Activated CD4-positive, alpha-beta T cell treated with anti-CD3 and anti-CD28 coated beads, Interleukin-2, amount 10 ng/mL, durations not matched to agents 7 days and 5 days (primary cell): ENCODE measurements around the gene SLC16A3. TPM values are rescaled to one million over a fixed set of nuclear protein-coding genes. Genes with fewer than 3 reads are reported as not detected.
A peak's percentile ranks its signal among the peaks of the same experiment; 100 is the strongest.
"Not testable (repeated sequence)": the region's sequence is repeated elsewhere in the genome, so short reads cannot be mapped to it uniquely, and the experiment has no call there.

Source experiments
- CTCF ChIA-PET: fragments of 350-600 bp; sonication (Branson Sonifier 250); formaldehyde crosslinking; loops from one replicate; lab custom pipeline; 2021; ENCODE audit warnings: antibody characterized with exemption; lab: Charles Lee
- POLR2A ChIA-PET: fragments of 350-600 bp; sonication (Branson Sonifier 250); formaldehyde crosslinking; loops from one replicate; lab custom pipeline; 2021; ENCODE audit warnings: antibody characterized with exemption; lab: Charles Lee
- DNase-seq: peaks from one replicate; pipeline ENCODE4 v3.0.0-alpha.2; 2020
- H3K27ac Mint-ChIP-seq: one replicate; pipeline ENCODE4 v1.8.0; 2021; ENCODE audit warnings: mild to moderate bottlenecking, moderate library complexity, mixed read lengths
- H3K27me3 Mint-ChIP-seq: one replicate; pipeline ENCODE4 v1.8.0; 2021; ENCODE audit warnings: mixed read lengths
- H3K36me3 Mint-ChIP-seq: one replicate; pipeline ENCODE4 v1.8.0; 2021; ENCODE audit warnings: low read depth, mixed read lengths
- H3K4me1 Mint-ChIP-seq: one replicate; pipeline ENCODE4 v1.8.0; 2021; ENCODE audit warnings: mixed read lengths
- H3K4me3 Mint-ChIP-seq: one replicate; pipeline ENCODE4 v1.8.0; 2021; ENCODE audit warnings: mild to moderate bottlenecking, moderate library complexity, mixed read lengths
- H3K9me3 Mint-ChIP-seq: one replicate; pipeline ENCODE4 v1.8.0; 2021; ENCODE audit warnings: mixed read lengths
- total RNA-seq, 2 experiments: library from RNA; stranded (reverse); gene quantifications; one replicate each; pipeline ENCODE4 v1.2.3, GENCODE V29; 2021

Gene SLC16A3
- 100 to 1,000 TPM; 104 to 140 TPM for total RNA-seq

DNA sequence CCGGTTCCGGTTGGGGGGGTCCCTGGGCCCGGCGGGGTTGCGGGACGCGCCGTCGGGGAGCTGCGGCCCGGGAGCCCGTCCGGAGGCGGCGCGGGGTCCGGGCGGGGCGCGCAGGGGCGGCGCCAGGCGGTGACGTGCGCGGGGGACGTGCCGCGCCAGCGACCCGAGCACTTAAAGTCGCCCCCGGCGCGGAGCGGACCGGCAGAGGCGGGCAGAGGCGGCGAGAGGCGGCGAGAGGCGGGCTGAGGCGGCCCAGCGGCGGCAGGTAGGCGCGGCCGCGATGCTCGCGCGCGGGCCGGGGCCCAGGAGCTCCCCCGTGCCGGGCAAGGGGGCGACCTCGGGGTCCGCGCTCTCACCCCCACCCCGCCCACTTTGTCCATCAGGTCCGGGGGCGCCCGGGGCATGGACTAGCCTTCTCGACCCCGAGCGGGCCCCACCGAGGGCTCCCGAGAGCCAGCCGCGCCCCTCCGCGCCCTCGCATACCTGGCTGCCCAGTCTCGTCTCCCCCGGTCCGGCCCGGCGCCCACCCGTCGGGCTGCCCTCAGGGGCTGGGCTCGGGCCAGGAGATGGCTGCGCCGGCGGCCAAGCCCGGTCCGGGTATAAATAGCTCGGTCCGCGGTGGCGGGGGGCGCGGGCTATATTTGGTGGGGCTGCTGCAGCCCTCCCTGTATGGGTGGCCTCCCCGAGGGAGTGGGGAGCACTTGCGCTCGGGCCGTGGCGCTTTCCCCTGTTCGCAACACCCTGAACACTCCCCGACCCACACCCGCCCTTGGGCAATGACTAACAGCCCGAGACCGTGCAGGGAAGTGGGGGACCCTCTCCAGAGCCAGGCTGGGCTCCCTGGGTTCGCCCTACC is at the start of gene SLC16A3:
TSS of gene SLC16A3 (plus strand) at position 201 of the 856 bp plus-strand sequence. CDS start 6,967 bp downstream, outside the sequence.
- Mint-ChIP-seq H3K4me1 (peaks cover 14% of the 10 kb centered on the region), H3K4me3 (peak within 1 kb of the TSS; percentile 86), H3K36me3 (peaks cover 5% of the 10 kb centered on the region), H3K27ac (peak within 1 kb of the TSS; percentile 94), H3K9me3 (no peaks in the 10 kb centered on the region), H3K27me3 (no peaks in the 10 kb centered on the region)
- peak; percentile 67 for DNase-seq
- ChIA-PET CTCF (interaction anchor here (0.6 to 1.6 kb wide), 5 partner anchors 8 to 313 kb away, joined by 3 to 8 read pairs (median 5); no protein-coding TSS in a partner anchor), POLR2A (no interaction called here)

DNA sequence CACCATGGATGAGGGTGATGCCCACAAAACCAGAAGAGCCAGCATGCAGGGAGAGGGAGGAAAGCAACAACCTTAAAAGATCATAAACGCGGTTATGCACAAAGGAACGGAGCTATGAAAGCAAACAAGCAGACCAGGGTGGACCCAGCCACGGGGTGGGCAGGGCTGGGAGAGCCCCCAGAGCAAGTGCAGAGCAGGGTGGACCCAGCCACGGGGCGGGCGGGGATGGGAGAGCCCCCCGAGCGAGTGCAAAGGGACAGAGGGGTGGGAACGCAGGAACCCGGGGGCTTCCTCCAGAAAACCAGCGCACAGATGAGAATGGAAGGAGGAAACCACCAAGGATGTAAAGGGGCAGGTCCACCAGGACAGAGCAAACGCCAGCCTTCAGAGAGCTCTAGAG is 49.4 kb upstream of the SLC16A3 start:
- Mint-ChIP-seq H3K4me1 (no peaks in the 10 kb centered on the region), H3K27ac (peak overlapping the region; percentile 41), H3K9me3 (no peaks in the 10 kb centered on the region), H3K27me3 (no peaks in the 10 kb centered on the region), H3K4me3 (no peak overlapping the region), H3K36me3 (peaks cover 13% of the 10 kb centered on the region)
- ChIA-PET CTCF (interaction anchor here (0.9 kb wide), 1 partner anchor 34 kb away, joined by 3 read pairs; no protein-coding TSS in a partner anchor), POLR2A (no interaction called here)
- DNase-seq, result no peak

- Mint-ChIP-seq H3K4me3 (no peak overlapping the region), H3K9me3 (no peaks in the 10 kb centered on the region), H3K27me3 (no peaks in the 10 kb centered on the region), H3K27ac (peak overlapping the region; percentile 41), H3K4me1 (no peaks in the 10 kb centered on the region), H3K36me3 (peaks cover 13% of the 10 kb centered on the region)
- ChIA-PET CTCF (no interaction called here), POLR2A (no interaction called here)
- no peak for DNase-seq
These were observed 48.8 kb upstream of the SLC16A3 start for GRCh38 chr17:82179946-82180475.

- DNase-seq, result no peak
- Mint-ChIP-seq H3K4me1 (no peaks in the 10 kb centered on the region), H3K4me3 (no peak overlapping the region), H3K27me3 (no peaks in the 10 kb centered on the region), H3K27ac (no peak overlapping the region), H3K9me3 (no peaks in the 10 kb centered on the region), H3K36me3 (peaks cover 13% of the 10 kb centered on the region)
- ChIA-PET CTCF (interaction anchor here (0.7 to 1.4 kb wide), 3 partner anchors 11 to 356 kb away, joined by 3 to 4 read pairs (median 3); no protein-coding TSS in a partner anchor), POLR2A (no interaction called here)
These were observed 47.9 kb upstream of the SLC16A3 start for GRCh38 chr17:82180776-82181528.

DNA sequence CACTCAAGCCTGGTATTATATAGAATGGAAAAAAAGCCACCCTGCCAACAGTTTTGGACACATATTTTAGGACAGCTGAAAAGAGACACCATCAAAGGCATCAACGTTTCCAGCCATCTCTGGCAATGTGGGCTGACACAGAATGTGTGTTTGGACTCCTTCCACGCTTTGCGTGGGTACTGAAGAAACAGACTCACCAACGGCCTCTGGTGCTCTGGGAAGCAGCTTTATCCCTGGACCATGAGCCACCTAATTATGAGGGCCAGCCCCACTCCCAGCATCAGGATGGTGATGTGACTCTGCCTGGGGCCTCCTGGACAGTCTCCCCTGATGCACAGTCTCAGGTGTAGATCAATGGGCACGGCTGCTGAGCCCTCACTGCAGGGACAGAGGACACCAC is 44.1 kb upstream of the SLC16A3 start:
- Mint-ChIP-seq H3K9me3 (no peaks in the 10 kb centered on the region), H3K36me3 (peaks cover 13% of the 10 kb centered on the region), H3K27me3 (no peaks in the 10 kb centered on the region), H3K4me3 (no peak overlapping the region), H3K4me1 (no peaks in the 10 kb centered on the region), H3K27ac (no peak overlapping the region)
- DNase-seq, result no peak
- ChIA-PET POLR2A (no interaction called here), CTCF (no interaction called here)

GRCh38 chr17:82186221-82186620 is 42.6 kb upstream of the SLC16A3 start:
- H3K9me3 Mint-ChIP-seq, result no peaks in the 10 kb centered on the region
- CTCF ChIA-PET, result interaction anchor here (1.0 to 1.1 kb wide), 3 partner anchors 9 to 80 kb away, joined by 3 to 4 read pairs (median 3); no protein-coding TSS in a partner anchor
- no peaks in the 10 kb centered on the region for H3K4me1 Mint-ChIP-seq
- no peak overlapping the region for H3K4me3 Mint-ChIP-seq
- peaks cover 13% of the 10 kb centered on the region for H3K36me3 Mint-ChIP-seq
- no peak for DNase-seq
- H3K27me3 Mint-ChIP-seq, result no peaks in the 10 kb centered on the region
- POLR2A ChIA-PET, result no interaction called here
- H3K27ac Mint-ChIP-seq, result no peak overlapping the region

DNA sequence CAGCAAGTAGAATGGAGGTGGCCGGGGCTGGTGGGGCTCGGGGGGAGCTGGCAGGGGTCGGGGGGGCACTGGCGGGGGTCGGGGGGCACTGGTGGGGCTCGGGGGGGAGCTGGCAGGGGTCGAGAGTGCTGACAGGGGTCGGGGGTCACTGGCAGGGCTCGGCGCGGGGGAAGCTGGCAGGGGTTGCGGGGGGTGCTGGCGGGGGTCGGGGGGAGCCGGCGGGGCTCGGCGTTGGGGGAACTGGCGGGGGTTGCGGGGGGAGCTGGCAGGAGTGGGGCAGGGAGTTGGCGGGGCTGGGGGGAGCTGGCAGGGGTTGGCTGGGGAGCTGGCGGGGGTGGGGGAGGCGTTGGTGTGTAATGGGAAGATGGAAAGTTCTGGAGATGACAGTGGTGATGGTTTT is 41.3 kb upstream of the SLC16A3 start:
- POLR2A ChIA-PET, result no interaction called here
- Mint-ChIP-seq H3K27ac (no peak overlapping the region), H3K9me3 (no peaks in the 10 kb centered on the region), H3K27me3 (no peaks in the 10 kb centered on the region), H3K36me3 (peaks cover 13% of the 10 kb centered on the region), H3K4me3 (no peak overlapping the region), H3K4me1 (no peaks in the 10 kb centered on the region)
- CTCF ChIA-PET, result interaction anchor here (0.8 kb wide), 1 partner anchor 18 kb away, joined by 3 read pairs; no protein-coding TSS in a partner anchor
- no peak for DNase-seq

GRCh38 chr17:82188001-82188961 is 40.6 kb upstream of the SLC16A3 start:
- Mint-ChIP-seq H3K4me3 (no peak overlapping the region), H3K27me3 (no peaks in the 10 kb centered on the region), H3K27ac (peak overlapping the region; percentile 9), H3K36me3 (peaks cover 13% of the 10 kb centered on the region), H3K9me3 (no peaks in the 10 kb centered on the region), H3K4me1 (peaks cover 1% of the 10 kb centered on the region)
- ChIA-PET POLR2A (no interaction called here), CTCF (interaction anchor here (0.6 to 0.8 kb wide), 2 partner anchors 17 to 539 kb away, joined by 3 to 5 read pairs; no protein-coding TSS in a partner anchor)
- no peak for DNase-seq

GRCh38 chr17:82193050-82193449 is 35.8 kb upstream of the SLC16A3 start:
- peaks cover 19% of the 10 kb centered on the region for H3K4me1 Mint-ChIP-seq
- H3K4me3 Mint-ChIP-seq, H3K27ac Mint-ChIP-seq, H3K9me3 Mint-ChIP-seq, DNase-seq, POLR2A ChIA-PET, H3K27me3 Mint-ChIP-seq, CTCF ChIA-PET: not testable (repeated sequence)
- H3K36me3 Mint-ChIP-seq, result peaks cover 28% of the 10 kb centered on the region

DNA sequence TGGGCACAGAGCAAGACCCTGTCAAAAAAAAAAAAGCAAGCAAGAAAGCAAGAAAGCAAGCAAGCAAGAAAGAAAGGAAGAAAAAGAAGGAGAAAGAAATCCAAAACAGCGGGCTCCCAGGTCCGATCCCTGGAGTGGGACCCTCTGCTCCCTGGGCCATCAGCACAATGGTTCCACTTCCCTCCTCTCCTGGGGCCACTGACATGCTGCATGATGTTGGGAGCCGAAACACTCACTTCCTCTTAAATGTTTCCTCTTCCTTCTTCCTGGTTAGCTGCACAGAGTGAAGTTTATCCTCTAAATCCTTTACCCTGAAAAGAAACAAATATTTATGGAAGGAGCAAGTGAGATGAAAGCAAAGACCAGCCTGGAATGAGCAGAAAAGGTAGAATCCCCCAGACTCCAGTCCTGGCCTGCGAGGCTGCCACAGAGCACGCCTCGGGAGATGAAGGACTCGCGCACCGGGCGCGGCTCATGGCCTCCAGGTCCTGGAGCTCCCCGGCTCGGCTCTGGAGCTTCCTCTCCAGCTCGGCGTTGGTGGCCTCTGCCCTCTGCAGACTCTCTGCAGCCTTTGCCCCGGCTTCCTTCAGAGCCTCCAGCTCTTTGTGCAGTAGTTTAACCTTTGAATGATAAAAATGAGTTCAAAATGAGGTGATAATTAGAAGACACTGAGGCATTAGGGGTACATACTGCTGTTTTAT is 35.2 kb upstream of the SLC16A3 start:
- Mint-ChIP-seq H3K4me3 (no peak overlapping the region), H3K27me3 (no peaks in the 10 kb centered on the region), H3K27ac (no peak overlapping the region), H3K4me1 (peaks cover 24% of the 10 kb centered on the region), H3K36me3 (peaks cover 32% of the 10 kb centered on the region), H3K9me3 (no peaks in the 10 kb centered on the region)
- ChIA-PET CTCF (interaction anchor here (1.4 kb wide), 1 partner anchor 12 kb away, joined by 4 read pairs; no protein-coding TSS in a partner anchor), POLR2A (no interaction called here)
- DNase-seq, result no peak

DNA sequence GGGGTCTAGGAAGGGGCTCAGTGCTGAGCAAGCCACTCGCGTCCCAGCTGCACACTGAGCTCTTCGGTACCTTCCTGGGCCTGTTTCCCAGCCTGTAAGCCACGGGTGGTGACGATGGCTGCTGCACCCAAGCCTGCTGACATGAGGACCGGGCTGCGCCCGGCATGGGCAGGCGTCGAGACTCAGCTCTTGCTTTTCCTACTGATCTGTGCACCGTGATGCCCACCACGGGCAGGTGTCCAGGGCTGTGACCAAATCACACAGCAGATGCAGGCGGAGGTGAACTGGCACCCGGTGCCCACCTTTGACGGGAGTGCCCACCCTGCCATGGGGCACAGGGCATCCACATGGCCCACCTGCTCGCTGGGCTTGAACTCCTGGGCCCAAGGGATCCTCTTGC is 34.1 kb upstream of the SLC16A3 start:
- Mint-ChIP-seq H3K27ac (no peak overlapping the region), H3K4me3 (no peak overlapping the region), H3K36me3 (peaks cover 34% of the 10 kb centered on the region), H3K9me3 (no peaks in the 10 kb centered on the region), H3K27me3 (no peaks in the 10 kb centered on the region), H3K4me1 (peaks cover 34% of the 10 kb centered on the region)
- no peak for DNase-seq
- ChIA-PET POLR2A (no interaction called here), CTCF (interaction anchor here (0.9 to 1.6 kb wide), 3 partner anchors 9 to 23 kb away, joined by 3 to 4 read pairs (median 3); no protein-coding TSS in a partner anchor)
